ENCODE results near the gene FNIP2.

GRCh38 chr4:158915683-158916241 is 146.9 kb downstream of the FNIP2 start:
- TF ChIP-seq CTCF (conservative IDR thresholded peaks at IDR 0.05 in 1 of 2, IDR thresholded peaks at IDR 0.05 in 1 of 2; ENCODE audit: extremely low read depth in 1 of 2, insufficient read depth in 1 of 2, low read depth in 1 of 2, low read length in 2 of 2), result no peak
- no peak for TF ChIP-seq EZH2 (IDR thresholded peaks at IDR 0.05; ENCODE audit: borderline replicate concordance, low read length)

Data from mammary epithelial cell (primary cell).